Activated CD8-positive, alpha-beta memory T cell treated with anti-CD3 and anti-CD28 coated beads for 24 hours (primary cell): ENCODE data around the gene SFSWAP.

Source experiments
- DNase-seq: peaks from one replicate; pipeline ENCODE4 v3.0.0-alpha.2; 2020

Gene SFSWAP

DNA sequence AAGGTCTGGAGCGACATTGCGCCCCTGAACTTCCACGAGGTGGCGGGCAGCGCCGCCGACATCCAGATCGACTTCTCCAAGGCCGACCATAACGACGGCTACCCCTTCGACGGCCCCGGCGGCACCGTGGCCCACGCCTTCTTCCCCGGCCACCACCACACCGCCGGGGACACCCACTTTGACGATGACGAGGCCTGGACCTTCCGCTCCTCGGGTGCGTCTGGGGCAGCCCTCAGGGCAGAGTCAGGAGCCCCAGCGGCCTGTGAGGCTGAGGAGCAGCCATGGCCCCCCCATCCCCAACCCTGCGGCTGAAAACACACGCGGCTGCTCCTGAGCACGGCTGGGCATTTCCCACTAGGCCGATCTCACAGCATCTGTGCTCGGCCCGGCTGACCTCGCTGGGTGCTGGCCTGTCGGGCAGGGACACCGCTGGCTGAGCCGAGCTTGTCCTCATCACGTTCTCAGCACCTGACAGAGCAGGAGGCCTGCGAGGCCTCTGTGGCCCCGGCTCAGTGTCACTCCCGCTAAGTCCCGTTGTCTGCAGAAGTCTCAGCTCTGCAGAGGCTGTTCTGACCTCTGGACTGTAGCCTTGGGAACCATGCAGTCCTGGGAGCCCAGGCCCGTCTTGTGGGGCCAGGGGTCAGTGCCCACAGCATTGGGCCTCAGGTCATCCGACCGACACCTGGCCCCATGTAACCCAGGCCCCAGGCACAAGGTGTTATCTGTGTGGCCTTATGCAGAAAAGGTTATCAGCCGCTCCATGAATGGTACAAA is 129.9 kb downstream of the SFSWAP start:
- no peak for DNase-seq

DNA sequence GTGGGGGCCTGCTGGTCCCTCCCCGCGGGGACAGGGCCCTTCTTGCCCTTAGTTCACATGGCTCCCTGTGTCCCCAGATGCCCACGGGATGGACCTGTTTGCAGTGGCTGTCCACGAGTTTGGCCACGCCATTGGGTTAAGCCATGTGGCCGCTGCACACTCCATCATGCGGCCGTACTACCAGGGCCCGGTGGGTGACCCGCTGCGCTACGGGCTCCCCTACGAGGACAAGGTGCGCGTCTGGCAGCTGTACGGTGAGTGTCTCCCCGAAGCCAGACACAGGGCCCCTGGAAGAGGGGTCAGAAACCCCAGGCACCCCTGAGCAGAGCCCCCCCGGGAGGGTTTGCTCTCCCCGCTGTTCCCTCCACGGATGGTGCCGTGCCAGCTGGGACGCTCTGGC is 130.7 kb downstream of the SFSWAP start:
- no peak for DNase-seq

DNA sequence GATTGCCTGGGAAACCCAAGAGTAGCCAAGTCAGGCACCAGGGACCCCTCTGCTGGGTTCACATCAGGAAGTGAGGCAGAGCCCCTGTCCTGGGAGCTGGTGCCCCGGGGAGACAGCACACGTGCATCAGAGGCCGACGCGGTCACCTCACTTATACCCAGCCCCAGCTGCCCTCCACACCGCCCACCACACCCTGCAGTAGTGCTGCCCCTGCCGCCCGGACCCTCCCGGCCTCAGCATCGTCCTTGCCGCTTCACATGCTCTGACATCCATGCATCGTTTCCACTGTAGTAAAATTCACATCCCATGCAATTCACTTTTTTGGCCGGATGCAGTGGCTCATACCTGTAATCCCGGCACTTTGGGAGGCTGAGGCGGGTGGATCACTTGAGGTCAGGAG is 131.3 kb downstream of the SFSWAP start:
- no peak for DNase-seq

DNA sequence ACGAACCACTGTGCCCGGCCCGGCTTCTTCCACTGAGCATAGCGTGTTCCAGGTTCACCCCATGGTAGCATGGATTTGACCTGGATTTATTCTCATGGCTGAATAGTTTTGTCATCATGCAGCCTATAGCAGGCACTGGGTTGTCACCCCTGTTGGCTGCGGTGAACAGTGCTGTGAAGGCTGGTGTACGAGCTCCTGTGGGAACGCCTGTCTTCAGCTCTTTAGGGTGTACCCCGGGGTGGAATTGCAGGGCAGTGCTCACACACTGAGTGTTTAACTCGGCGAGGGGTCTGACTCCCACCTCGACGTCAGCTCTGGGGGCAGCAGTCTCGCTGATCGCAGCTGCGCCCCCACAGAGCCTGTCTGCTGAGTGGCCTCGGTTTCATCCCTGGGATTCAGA is 132.6 kb downstream of the SFSWAP start:
- DNase-seq = no peak

DNA sequence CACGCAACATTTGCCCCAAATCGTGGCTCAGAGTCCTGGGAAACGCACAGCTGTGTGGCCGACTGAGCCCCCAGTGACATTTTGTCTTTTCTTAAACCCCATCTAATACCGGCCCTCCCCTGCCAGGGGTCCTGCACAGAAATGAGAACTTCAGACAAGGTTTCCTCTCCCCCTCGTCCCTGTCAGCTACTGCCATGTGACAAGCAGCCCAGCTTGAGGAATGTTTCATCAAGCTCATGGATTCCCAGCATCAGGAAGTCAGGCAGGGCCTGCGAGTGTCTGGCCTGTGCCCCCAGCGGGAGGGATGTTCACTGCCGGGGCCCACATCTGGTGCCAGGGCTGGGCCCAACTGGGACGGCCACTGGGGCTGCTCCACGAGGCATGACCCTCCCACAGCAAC is 133.2 kb downstream of the SFSWAP start:
- no peak for DNase-seq

DNA sequence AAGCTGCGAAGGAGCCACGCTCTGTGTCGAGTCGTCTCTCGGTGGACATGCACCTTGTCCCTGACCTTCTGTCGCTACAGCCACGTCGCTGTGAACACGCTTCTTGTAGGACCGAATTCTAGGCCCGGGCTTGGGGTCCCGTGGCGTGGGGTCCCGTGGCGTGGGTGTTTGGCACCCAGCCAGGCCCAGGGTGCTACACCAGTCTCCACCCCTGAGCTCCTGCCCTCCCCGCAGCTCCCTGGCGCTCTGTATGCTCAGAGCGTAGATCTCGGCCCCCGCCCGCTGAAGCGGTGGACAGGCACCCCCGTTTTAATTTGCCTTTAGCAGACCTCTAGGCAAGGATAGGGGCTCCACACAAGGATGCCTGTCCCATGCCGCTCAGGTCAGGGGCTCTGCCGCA is 133.8 kb downstream of the SFSWAP start:
- DNase-seq = no peak

DNA sequence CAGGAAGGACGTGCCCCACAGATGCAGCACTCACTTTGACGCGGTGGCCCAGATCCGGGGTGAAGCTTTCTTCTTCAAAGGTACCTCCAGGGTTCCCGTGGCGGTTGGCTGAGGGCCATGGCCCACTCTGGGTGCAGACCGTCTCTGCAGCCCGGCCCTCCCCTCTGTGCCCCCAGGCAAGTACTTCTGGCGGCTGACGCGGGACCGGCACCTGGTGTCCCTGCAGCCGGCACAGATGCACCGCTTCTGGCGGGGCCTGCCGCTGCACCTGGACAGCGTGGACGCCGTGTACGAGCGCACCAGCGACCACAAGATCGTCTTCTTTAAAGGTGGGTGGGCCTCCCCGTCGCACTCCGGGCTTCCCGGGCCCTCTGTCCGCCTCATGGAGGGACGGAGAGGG is 134.2 kb downstream of the SFSWAP start:
- no peak for DNase-seq

DNA sequence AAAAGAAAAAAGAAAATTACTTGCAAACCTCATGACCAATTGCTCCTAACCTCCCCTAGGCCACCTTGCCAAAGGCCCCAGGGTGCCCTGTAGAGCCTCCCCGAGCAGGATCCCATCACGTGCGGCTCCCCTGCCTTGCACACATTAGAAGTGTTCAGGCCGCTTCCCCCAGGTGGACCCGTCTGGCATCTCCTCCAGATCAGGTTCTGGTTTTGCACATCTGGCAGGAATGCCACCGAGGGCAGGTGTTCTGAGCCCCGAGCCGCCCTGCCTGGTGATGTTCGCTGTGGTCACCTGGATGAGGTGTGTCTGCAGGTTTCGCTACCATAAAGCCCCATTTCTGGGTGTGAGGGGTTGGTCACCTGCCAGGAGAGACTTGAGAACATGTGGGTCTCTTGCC is 136.6 kb downstream of the SFSWAP start:
- no peak for DNase-seq

DNA sequence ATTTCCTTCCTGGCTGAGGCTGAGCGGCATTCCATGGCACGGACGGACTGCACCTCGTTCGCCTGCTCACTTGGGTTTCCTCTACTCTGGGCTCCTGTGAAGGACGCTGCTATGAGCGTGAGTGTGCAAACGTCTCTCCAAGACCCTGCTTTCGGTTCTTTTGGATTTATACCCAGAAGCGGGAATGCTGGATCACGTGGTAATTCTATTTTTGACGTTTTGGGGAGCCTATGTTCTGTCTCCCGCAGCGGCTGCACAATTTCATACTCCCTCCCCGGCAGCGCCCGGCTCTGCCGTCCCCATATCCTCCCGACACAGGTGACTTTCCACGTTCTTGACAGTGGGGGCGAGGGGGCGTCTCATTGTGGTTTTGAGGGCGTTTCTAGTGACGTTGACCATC is 137.9 kb downstream of the SFSWAP start:
- DNase-seq = no peak
